HG02571 (cell line): ENCODE data around the gene ITGAX.

Experiments used
- ATAC-seq: cut with Tn5 transposase; IDR thresholded peaks from one replicate; pipeline ENCODE4 v1.9.1; 2021; ENCODE audit warnings: mild to moderate bottlenecking, moderate library complexity; ENCODE audit not compliant: unreplicated experiment

ITGAX gene

GRCh38 chr16:31371619-31372484 lies 16.9 kb downstream of the ITGAX start:
- no peak for ATAC-seq

- no peak for ATAC-seq
These were observed 18.3 kb downstream of the ITGAX start for GRCh38 chr16:31373235-31373634.

- no peak for ATAC-seq
These were observed 20.3 kb downstream of the ITGAX start for GRCh38 chr16:31375231-31375630.

DNA sequence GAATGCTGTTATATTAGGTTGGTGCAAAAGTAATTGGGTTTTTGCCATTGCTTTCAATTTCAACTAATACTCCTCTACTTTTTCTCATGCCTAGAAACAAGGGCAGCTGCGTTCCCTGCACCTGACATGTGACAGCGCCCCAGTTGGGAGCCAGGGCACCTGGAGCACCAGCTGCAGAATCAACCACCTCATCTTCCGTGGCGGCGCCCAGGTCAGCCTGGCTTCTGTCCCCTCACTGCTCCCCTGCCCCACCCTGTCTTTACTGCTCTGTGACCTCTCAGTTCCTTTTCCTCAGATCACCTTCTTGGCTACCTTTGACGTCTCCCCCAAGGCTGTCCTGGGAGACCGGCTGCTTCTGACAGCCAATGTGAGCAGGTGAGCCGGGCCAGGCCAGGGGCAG lies 21.7 kb downstream of the ITGAX start:
- no peak for ATAC-seq

GRCh38 chr16:31377210-31377903 lies 22.4 kb downstream of the ITGAX start:
- ATAC-seq = no peak

GRCh38 chr16:31380201-31380600 lies 25.2 kb downstream of the ITGAX start:
- no peak for ATAC-seq

DNA sequence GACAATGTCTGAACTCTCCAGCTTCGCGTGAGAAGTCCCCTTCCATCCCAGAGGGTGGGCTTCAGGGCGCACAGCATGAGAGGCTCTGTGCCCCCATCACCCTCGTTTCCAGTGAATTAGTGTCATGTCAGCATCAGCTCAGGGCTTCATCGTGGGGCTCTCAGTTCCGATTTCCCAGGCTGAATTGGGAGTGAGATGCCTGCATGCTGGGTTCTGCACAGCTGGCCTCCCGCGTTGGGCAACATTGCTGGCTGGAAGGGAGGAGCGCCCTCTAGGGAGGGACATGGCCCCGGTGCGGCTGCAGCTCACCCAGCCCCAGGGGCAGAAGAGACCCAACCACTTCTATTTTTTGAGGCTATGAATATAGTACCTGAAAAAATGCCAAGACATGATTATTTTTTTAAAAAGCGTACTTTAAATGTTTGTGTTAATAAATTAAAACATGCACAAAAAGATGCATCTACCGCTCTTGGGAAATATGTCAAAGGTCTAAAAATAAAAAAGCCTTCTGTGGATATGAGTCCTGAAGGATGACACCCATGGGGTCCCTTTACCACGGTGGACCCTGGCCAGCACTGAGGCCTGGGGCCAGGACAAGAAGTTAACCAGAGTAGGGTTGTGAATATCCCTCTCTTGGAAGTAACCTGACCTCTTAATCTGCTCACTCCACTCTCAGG lies 27.6 kb downstream of the ITGAX start:
- no peak for ATAC-seq

DNA sequence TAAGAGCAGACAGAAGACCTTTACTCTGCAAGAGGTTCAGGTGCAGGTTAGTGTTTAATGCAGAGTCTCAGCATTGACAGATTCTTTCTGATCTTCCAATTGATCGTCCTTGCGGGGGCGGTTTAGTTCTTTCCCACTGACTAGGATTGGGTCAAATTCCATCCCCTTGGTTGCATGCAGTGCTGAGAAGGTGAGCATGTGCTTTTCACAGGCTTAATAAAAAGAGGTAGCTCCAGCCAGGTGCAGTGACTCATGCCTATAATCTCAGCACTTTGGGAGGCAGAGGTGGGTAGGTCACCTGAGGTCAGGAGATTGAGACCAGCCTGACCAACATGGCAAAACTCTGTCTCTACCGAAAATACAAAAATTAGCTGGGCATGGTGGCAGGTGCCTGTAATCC lies 30.7 kb downstream of the ITGAX start:
- no peak for ATAC-seq

- no peak for ATAC-seq
These were observed 31.4 kb downstream of the ITGAX start for GRCh38 chr16:31386157-31386984.

- no peak for ATAC-seq
These were observed 33.6 kb downstream of the ITGAX start for GRCh38 chr16:31388535-31388934.

GRCh38 chr16:31390504-31391041 lies 35.6 kb downstream of the ITGAX start:
- no peak for ATAC-seq

- no peak for ATAC-seq
These were observed 38.1 kb downstream of the ITGAX start, which contains the start of gene ITGAD for GRCh38 chr16:31393056-31393455. Gene ITGAD (plus strand): TSS chr16:31393335. CDS start chr16:31393361, 26 bp downstream.

GRCh38 chr16:31395647-31396046 lies 40.7 kb downstream of the ITGAX start:
- ATAC-seq = no peak

DNA sequence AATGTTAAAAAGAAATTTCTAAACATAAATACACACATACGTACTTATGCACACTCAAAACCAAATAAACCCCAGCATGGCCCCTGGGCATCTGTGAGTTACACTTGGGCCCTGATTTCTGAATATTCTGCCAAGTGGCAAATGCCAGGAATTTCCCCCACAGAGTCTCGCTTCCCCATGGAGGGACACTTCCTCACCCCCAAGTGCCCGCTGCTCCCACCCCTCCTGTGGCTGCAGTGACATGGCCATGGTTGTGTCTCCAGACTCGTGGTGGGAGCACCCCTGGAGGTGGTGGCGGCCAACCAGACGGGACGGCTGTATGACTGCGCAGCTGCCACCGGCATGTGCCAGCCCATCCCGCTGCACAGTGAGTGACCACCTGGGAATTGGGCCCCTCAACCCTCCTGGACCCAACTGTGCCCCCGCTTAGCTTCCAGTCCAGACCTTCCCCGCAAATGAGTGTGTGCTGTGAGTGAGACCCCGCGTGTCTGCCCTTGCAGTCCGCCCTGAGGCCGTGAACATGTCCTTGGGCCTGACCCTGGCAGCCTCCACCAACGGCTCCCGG lies 42.2 kb downstream of the ITGAX start:
- ATAC-seq = no peak

- ATAC-seq = no peak
These were observed 42.7 kb downstream of the ITGAX start for GRCh38 chr16:31397701-31398100.

GRCh38 chr16:31400191-31400590 lies 45.2 kb downstream of the ITGAX start:
- no peak for ATAC-seq

DNA sequence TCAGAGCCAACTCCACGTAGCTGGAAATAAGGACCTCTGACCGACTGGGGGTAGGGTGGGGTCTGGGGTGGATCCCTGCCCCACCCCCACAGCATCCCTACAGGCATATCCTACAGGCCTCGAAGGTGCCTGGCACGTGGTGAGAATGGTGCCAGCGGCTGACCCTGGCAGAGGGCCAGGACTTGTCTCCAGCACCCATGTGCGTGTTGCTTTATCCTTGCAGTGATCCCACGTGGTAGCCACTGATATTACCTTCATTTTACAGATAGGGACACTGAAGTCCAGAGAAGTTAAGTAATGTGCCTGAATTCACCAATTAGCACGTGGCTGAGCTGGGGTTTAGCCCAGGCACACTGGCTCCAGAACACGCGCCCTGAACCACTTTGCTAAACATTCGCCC lies 46.5 kb downstream of the ITGAX start:
- ATAC-seq = no peak

DNA sequence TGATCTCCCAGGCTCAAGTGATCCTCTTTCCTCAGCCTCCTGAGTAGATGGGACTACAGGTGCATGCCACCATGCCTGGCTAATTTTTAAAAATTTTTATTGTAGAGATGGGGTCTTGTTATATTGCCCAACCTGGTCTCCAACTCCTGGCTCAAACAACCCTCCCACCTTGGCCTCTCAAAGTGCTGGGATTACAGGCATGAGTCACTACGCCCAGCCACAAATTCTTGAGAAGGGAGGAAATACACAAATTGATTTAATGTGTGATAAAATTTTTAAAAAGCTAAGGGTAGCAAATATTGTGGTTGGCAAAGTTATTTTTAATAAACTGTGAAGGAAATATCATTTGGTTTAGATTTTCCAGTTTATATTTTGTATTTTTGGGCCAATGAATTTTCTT lies 47.7 kb downstream of the ITGAX start:
- ATAC-seq = no peak

GRCh38 chr16:31403590-31404352 lies 48.8 kb downstream of the ITGAX start:
- no peak for ATAC-seq
